ENCODE measurements around the gene HOXA3.

HOXA3 gene

GRCh38 chr7:27189295-27189996 lies 37.1 kb upstream of the HOXA3 start:
- no peak for DNase-seq

- no peak for DNase-seq
Measured at GRCh38 chr7:27188386-27189294, 36.3 kb upstream of the HOXA3 start.

- no peak for DNase-seq
Measured at GRCh38 chr7:27187475-27188385, 35.3 kb upstream of the HOXA3 start.

GRCh38 chr7:27186668-27187474 lies 34.5 kb upstream of the HOXA3 start:
- no peak for DNase-seq

GRCh38 chr7:27185854-27186667 lies 33.7 kb upstream of the HOXA3 start:
- no peak for DNase-seq

- no peak for DNase-seq
Measured at GRCh38 chr7:27185013-27185853, 32.9 kb upstream of the HOXA3 start, which contains the start of gene HOXA11. Gene HOXA11 (minus strand): TSS chr7:27185232. CDS start chr7:27185144, 88 bp downstream.

GRCh38 chr7:27184337-27185012 lies 32.1 kb upstream of the HOXA3 start:
- DNase-seq, result no peak

- DNase-seq, result no peak
Measured at GRCh38 chr7:27183682-27184336, 31.4 kb upstream of the HOXA3 start.

GRCh38 chr7:27182861-27183681 lies 30.7 kb upstream of the HOXA3 start:
- DNase-seq, result no peak

- DNase-seq, result no peak
Measured at GRCh38 chr7:27182285-27182841, 30.0 kb upstream of the HOXA3 start.

- no peak for DNase-seq
Measured at GRCh38 chr7:27181795-27182275, 29.5 kb upstream of the HOXA3 start.

- DNase-seq, result no peak
Measured at GRCh38 chr7:27180431-27181420, 28.3 kb upstream of the HOXA3 start.

- peak; percentile 65 for DNase-seq
Measured at GRCh38 chr7:27179503-27180430, 27.4 kb upstream of the HOXA3 start.

GRCh38 chr7:27179030-27179429 lies 26.6 kb upstream of the HOXA3 start:
- DNase-seq, result no peak

GRCh38 chr7:27178366-27178765 lies 26.0 kb upstream of the HOXA3 start:
- DNase-seq, result no peak

All from activated CD4-positive, alpha-beta T cell treated with anti-CD3 and anti-CD28 coated beads, Interleukin-2, amount 50 U/mL, for 16 hours (primary cell).